ENCODE measurements around the gene HMCN1.

GRCh38 chr1:185850366-185850765, 116.2 kb downstream of the HMCN1 start:
- TF ChIP-seq CTCF (IDR thresholded peaks at IDR 0.05), result no peak
- no peak for TF ChIP-seq ZFX (IDR thresholded peaks at IDR 0.05; ENCODE audit: borderline replicate concordance)

Measured in 22Rv1 (cell line).